Endothelial cell of umbilical vein (primary cell): Measurements from ENCODE around the gene SMCO2. TPM values are rescaled to one million over a fixed set of nuclear protein-coding genes. Genes with fewer than 3 reads are reported as not detected.

Experiments
- BruUV-seq: library from RNA; stranded (reverse); fragments of 400-500 nt; replicated peaks from 2 replicates; lab custom pipeline; 2021; lab: Mats Ljungman, UMichigan
- CTCF ChIA-PET: fragments of 300-600, 350-600 bp; sonication (Branson Sonifier 250); formaldehyde crosslinking; loops from one replicate; lab custom pipeline; 2021; ENCODE audit warnings: antibody characterized with exemption, inconsistent platforms; lab: Charles Lee
- POLR2A ChIA-PET: fragments of 300-600, 350-600 bp; sonication (Branson Sonifier 250); formaldehyde crosslinking; loops from one replicate; lab custom pipeline; 2021; ENCODE audit warnings: antibody characterized with exemption, inconsistent platforms; lab: Charles Lee
- DNase-seq: peaks from one replicate; pipeline ENCODE4 v3.0.0-alpha.2; 2011; ENCODE audit warnings: low read depth, low spot score
- FAIRE-seq: peaks from 2 replicates; lab custom pipeline; 2011; peaks lifted over from hg19 to GRCh38; lab: Jason Lieb, UNC
- H2AFZ ChIP-seq: 2 replicates; pipeline ENCODE4 v1.6.0; 2012; ENCODE audit warnings: low read depth, low read length, control low read depth, inconsistent platforms
- H3K27ac ChIP-seq: 2 replicates; pipeline ENCODE4 v1.5.1; 2011; ENCODE audit warnings: low read depth, mild to moderate bottlenecking, control low read depth, low read length, moderate library complexity; ENCODE audit not compliant: insufficient read depth
- H3K27me3 ChIP-seq, 2 experiments: 2 replicates each; pipeline versions ENCODE4 v1.6.0 to v1.6.1; 2011; ENCODE audit warnings: low read length in 2 of 2, mixed read lengths in 1 of 2; ENCODE audit not compliant: control insufficient read depth in 2 of 2, insufficient read depth in 2 of 2
- H3K36me3 ChIP-seq, 2 experiments: 2 replicates in 1 of 2; 3 replicates in 1 of 2; pipeline ENCODE4 v1.5.1; 2011; ENCODE audit warnings: low read length in 2 of 2, mild to moderate bottlenecking in 1 of 2, moderate library complexity in 1 of 2; ENCODE audit not compliant: control insufficient read depth in 2 of 2, insufficient read depth in 2 of 2; ENCODE audit errors: extremely low read depth in 1 of 2
- H3K4me1 ChIP-seq: 3 replicates; pipeline ENCODE4 v1.5.1; 2011; ENCODE audit warnings: mild to moderate bottlenecking, low read length; ENCODE audit not compliant: control insufficient read depth, insufficient read depth; ENCODE audit errors: extremely low read depth
- H3K4me2 ChIP-seq: 2 replicates; pipeline ENCODE4 v1.6.1; 2011; ENCODE audit warnings: low read length, control low read depth, mixed read lengths; ENCODE audit not compliant: insufficient read depth
- H3K4me3 ChIP-seq, 3 experiments: fragments of 200-600 bp in 1 of 3; sonication (generic), shearing (Covaris generic) in 1 of 3; replicated peaks in 1 of 3; 2 replicates each; pipeline ENCODE4 v1.5.1; 2011 to 2016; ENCODE audit warnings: control low read depth in 3 of 3, low read length in 3 of 3, mild to moderate bottlenecking in 2 of 3, inconsistent platforms in 1 of 3, low read depth in 1 of 3, moderate library complexity in 1 of 3; ENCODE audit not compliant: insufficient read depth in 1 of 3
- H3K79me2 ChIP-seq: 2 replicates; pipeline ENCODE4 v1.6.0; 2012; ENCODE audit warnings: low read length, inconsistent platforms; ENCODE audit not compliant: control insufficient read depth, insufficient read depth
- H3K9ac ChIP-seq: replicated peaks from 2 replicates; pipeline ENCODE3; 2011; ENCODE audit warnings: low read length, control low read depth; ENCODE audit not compliant: insufficient read depth; ENCODE audit errors: extremely low read depth
- H3K9me1 ChIP-seq: replicated peaks from 3 replicates; pipeline ENCODE4 v1.6.0; 2011; ENCODE audit warnings: mild to moderate bottlenecking, low read length; ENCODE audit not compliant: control insufficient read depth, insufficient read depth; ENCODE audit errors: extremely low read depth
- H3K9me3 ChIP-seq: replicated peaks from 2 replicates; pipeline ENCODE4 v1.5.1; 2012; ENCODE audit warnings: low read length, inconsistent platforms; ENCODE audit not compliant: control insufficient read depth, insufficient read depth
- H4K20me1 ChIP-seq: replicated peaks from 2 replicates; pipeline ENCODE3; 2011; ENCODE audit warnings: mild to moderate bottlenecking, low read length; ENCODE audit not compliant: control insufficient read depth, insufficient read depth; ENCODE audit errors: extremely low read depth
- CTCF ChIP-seq, 2 donors: IDR thresholded peaks; 1 replicate in 1 of 2; 2 replicates in 1 of 2; pipeline ENCODE4 v1.5.1; 2011; ENCODE audit warnings: low read length in 2 of 2, mild to moderate bottlenecking in 2 of 2, moderate library complexity in 2 of 2, control low read depth in 1 of 2, inconsistent platforms in 1 of 2, low read depth in 1 of 2; ENCODE audit not compliant: insufficient read depth in 1 of 2; ENCODE audit errors: extremely low read depth in 1 of 2
- EZH2 ChIP-seq: IDR thresholded peaks from 2 replicates; pipeline ENCODE4 v1.6.1; 2012; ENCODE audit warnings: borderline replicate concordance, low read depth, mild to moderate bottlenecking, moderate library complexity, low read length, inconsistent platforms; ENCODE audit not compliant: severe bottlenecking
- FOS ChIP-seq: IDR thresholded peaks from 2 replicates; pipeline ENCODE4 v1.6.1; 2011; ENCODE audit warnings: mild to moderate bottlenecking, low read length, moderate library complexity, borderline replicate concordance; ENCODE audit not compliant: insufficient read depth
- GATA2 ChIP-seq: IDR thresholded peaks from 2 replicates; pipeline ENCODE4 v1.7.0; 2011; ENCODE audit warnings: low read depth, mild to moderate bottlenecking, moderate library complexity, mixed read lengths, low read length; ENCODE audit not compliant: insufficient read length, insufficient read depth
- JUN ChIP-seq: IDR thresholded peaks from 2 replicates; pipeline ENCODE4 v1.6.1; 2011; ENCODE audit warnings: borderline replicate concordance, low read depth; ENCODE audit not compliant: insufficient read length, insufficient read depth
- MAX ChIP-seq: IDR thresholded peaks from 2 replicates; pipeline ENCODE4 v1.6.1; 2011; ENCODE audit not compliant: insufficient read depth, insufficient read length
- MYC ChIP-seq: IDR thresholded peaks from one replicate; pipeline ENCODE4 v1.6.1; 2011; ENCODE audit warnings: mild to moderate bottlenecking, low read depth, low read length
- POLR2A ChIP-seq: IDR thresholded peaks from 2 replicates; pipeline ENCODE4 v1.6.1; 2012; ENCODE audit warnings: low read depth, mild to moderate bottlenecking, control low read depth, low read length
- POLR2AphosphoS5 ChIP-seq: IDR thresholded peaks from 2 replicates; pipeline ENCODE4 v1.6.1; 2012; ENCODE audit warnings: low read depth, mild to moderate bottlenecking, control low read depth, low read length, moderate library complexity; ENCODE audit not compliant: insufficient read depth
- dilution Hi-C: fragments of 300-500 bp; cut with MboI; formaldehyde crosslinking; loops from one replicate; pipeline ENCODE4 v1.15.0; 2019; ENCODE audit warnings: low sequenced_read_pairs; ENCODE audit not compliant: extremely low pct_ligation_motif_present
- intact Hi-C: fragments of 100-400 bp; cut with micrococcal nuclease; formaldehyde crosslinking; loops from one replicate; pipeline ENCODE4 v1.10.0; 2022
- polyA plus RNA-seq, 4 experiments: library from polyadenylated mRNA; depleted of rRNA in 3 of 4; stranded (reverse) in 3 of 4; unstranded in 1 of 4; fragments of >200 nt; gene quantifications; 2 replicates each; pipeline versions ENCODE4 v1.2.1 to v1.2.3, GENCODE V29; 2011 to 2012; ENCODE audit warnings: missing spikeins in 1 of 4
- total RNA-seq: library from RNA; stranded (reverse); gene quantifications from 2 replicates; pipeline ENCODE4 v1.2.3, GENCODE V29; 2021

Gene SMCO2
- total and polyA plus RNA-seq, 2 donors (not counting 3 experiments of a cell fraction or from before 2014, with no cell fraction given): 0.33 to 0.49 TPM

GRCh38 chr12:27426743-27427487, 19.6 kb upstream of the SMCO2 start:
- Histone ChIP-seq H4K20me1 (no peaks in the 10 kb centered on the region), H3K9me1 (no peaks in the 10 kb centered on the region), H3K27me3 (no peaks in the 10 kb centered on the region), H2AFZ (no peak overlapping the region), H3K4me2 (no peak overlapping the region), H3K9ac (no peak overlapping the region), H3K27ac (no peak overlapping the region), H3K9me3 (no peaks in the 10 kb centered on the region), H3K4me1 (no peaks in the 10 kb centered on the region), H3K79me2 (no peaks in the 10 kb centered on the region), H3K4me3 (no peak overlapping the region), H3K36me3 (no peaks in the 10 kb centered on the region)
- BruUV-seq: no TSS peak
- no peak for TF ChIP-seq CTCF (IDR thresholded peaks at IDR 0.05; ENCODE audit: extremely low read depth in 1 of 2, insufficient read depth in 1 of 2, low read depth in 1 of 2, low read length in 2 of 2)
- TF ChIP-seq GATA2: no peak
- no peak for TF ChIP-seq FOS
- no peak for TF ChIP-seq JUN
- TF ChIP-seq MYC: no peak
- no peak for TF ChIP-seq EZH2
- no peak for TF ChIP-seq MAX
- no peak for TF ChIP-seq POLR2AphosphoS5
- no peak for TF ChIP-seq POLR2A
- ChIA-PET POLR2A (no interaction called here), CTCF (interaction anchor here (0.9 to 2.8 kb wide), 6 partner anchors 7 to 207 kb away, joined by 3 to 48 read pairs (median 3); no protein-coding TSS in a partner anchor)
- intact Hi-C loops (no loop called here), dilution Hi-C loops (no loop called here)
- FAIRE-seq: no peak
- DNase-seq: no peak
